Left lung (tissue), 10 donors: ENCODE data around the gene SCRT2. TPM values are rescaled to one million over a fixed set of nuclear protein-coding genes. Genes with fewer than 3 reads are reported as not detected.

Experiments
- ATAC-seq: fragments of 200-7000 bp; cut with Tn5 transposase; one replicate; pipeline ENCODE4 v1.9.1; 2020; ENCODE audit warnings: moderate library complexity
- DNase-seq, 4 donors: peaks; one replicate each; pipeline ENCODE4 v3.0.0-alpha.2; 2013 to 2020
- H3K27ac ChIP-seq, 2 donors: fragments of 200-600 bp; sonication (generic) in 1 of 2; one replicate each; pipeline versions ENCODE4 v1.5.0 to v1.8.0; 2020 to 2021
- H3K27me3 ChIP-seq, 2 donors: fragments of 200-600 bp; sonication (generic) in 1 of 2; one replicate each; pipeline versions ENCODE4 v1.5.0 to v1.8.0; 2020 to 2021
- H3K36me3 ChIP-seq, 2 donors: fragments of 200-600 bp; sonication (generic) in 1 of 2; one replicate each; pipeline versions ENCODE4 v1.5.0 to v1.8.0; 2020 to 2021
- H3K4me1 ChIP-seq, 2 donors: fragments of 200-600 bp; one replicate each; pipeline ENCODE4 v1.8.0; 2021
- H3K4me3 ChIP-seq, 2 donors: fragments of 200-600 bp; sonication (generic) in 1 of 2; one replicate each; pipeline versions ENCODE4 v1.5.0 to v1.8.0; 2020 to 2021; ENCODE audit warnings: mild to moderate bottlenecking in 1 of 2
- H3K9me3 ChIP-seq, 2 donors: fragments of 200-600 bp; sonication (generic) in 1 of 2; one replicate each; pipeline versions ENCODE4 v1.5.0 to v1.8.0; 2020 to 2021
- intact Hi-C, 2 donors: fragments of 100-400 bp; cut with DNase I; formaldehyde crosslinking; loops; one replicate each; pipeline versions ENCODE4 v1.11.2 to v1.14.2; 2022
- polyA plus RNA-seq, 6 donors: library from polyadenylated mRNA; unstranded; fragments of 120-200 nt; gene quantifications; one replicate each; pipeline ENCODE4 v1.2.1, GENCODE V29; 2013; ENCODE audit not compliant: insufficient read length in 6 of 6
- total RNA-seq, 2 donors: library from RNA; stranded (reverse); fragmentation: NEBNext Ultra II Directional; extraction: Animal tissue kit (Norgen Biotek cat#: 25700); gene quantifications; one replicate each; pipeline ENCODE4 v1.2.1, GENCODE V29; 2021
- TF ChIP-seq, protein P1 (sequence below), 2 donors: fragments of 200-600 bp; sonication (generic) in 1 of 2; IDR thresholded peaks; one replicate each; pipeline versions ENCODE4 v1.5.0 to v1.8.0; 2021; ENCODE audit warnings: antibody characterized with exemption in 2 of 2
- donor health status: DM: no; HTN: yes; CAD: no.
- donor health status: DM: no; HTN: no; CAD: no.

Gene SCRT2
- total and polyA plus RNA-seq, 8 donors: not detected

DNA sequence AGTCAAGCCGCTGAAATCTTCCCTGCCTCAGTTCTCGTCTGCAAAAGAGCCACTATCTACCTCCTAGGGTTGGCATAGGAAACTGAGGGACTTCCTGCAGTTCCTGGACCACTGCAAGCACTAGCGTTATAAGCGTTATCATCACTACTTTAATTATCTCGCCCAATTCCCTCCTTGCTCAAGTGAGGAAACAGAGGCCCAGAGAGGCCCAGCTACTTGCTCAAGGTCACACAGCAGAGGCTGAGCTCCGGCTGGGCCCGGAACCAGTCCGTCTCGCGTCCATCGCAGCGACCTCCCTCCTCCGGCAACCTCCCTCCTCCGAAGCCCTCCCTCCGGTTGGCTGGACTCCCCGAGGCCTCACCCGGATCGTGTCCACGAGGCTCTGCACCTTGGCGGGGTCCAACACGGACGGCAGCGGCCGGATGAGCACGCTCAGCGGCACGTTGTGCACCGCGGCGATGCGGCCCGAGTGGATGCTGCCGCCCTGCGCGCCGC, 22.9 kb downstream of the SCRT2 start:
- TF ChIP-seq, protein P1, sequence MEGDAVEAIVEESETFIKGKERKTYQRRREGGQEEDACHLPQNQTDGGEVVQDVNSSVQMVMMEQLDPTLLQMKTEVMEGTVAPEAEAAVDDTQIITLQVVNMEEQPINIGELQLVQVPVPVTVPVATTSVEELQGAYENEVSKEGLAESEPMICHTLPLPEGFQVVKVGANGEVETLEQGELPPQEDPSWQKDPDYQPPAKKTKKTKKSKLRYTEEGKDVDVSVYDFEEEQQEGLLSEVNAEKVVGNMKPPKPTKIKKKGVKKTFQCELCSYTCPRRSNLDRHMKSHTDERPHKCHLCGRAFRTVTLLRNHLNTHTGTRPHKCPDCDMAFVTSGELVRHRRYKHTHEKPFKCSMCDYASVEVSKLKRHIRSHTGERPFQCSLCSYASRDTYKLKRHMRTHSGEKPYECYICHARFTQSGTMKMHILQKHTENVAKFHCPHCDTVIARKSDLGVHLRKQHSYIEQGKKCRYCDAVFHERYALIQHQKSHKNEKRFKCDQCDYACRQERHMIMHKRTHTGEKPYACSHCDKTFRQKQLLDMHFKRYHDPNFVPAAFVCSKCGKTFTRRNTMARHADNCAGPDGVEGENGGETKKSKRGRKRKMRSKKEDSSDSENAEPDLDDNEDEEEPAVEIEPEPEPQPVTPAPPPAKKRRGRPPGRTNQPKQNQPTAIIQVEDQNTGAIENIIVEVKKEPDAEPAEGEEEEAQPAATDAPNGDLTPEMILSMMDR (IDR thresholded peaks at IDR 0.05): no peak
- Histone ChIP-seq H3K9me3 (no peaks in the 10 kb centered on the region), H3K27me3 (peaks cover 0 to 5% of the 10 kb centered on the region in 2 donors), H3K27ac (peak overlapping the region; percentile 57 to 87), H3K4me1 (peaks cover 13 to 26% of the 10 kb centered on the region in 2 donors), H3K36me3 (peaks cover 0 to 29% of the 10 kb centered on the region in 2 donors), H3K4me3 (peak overlapping the region; percentile 67 to 87)
- ATAC-seq (peak; percentile 2), DNase-seq (peak in 1 of 4 donors; percentile 51)
- intact Hi-C loops: no loop called here

DNA sequence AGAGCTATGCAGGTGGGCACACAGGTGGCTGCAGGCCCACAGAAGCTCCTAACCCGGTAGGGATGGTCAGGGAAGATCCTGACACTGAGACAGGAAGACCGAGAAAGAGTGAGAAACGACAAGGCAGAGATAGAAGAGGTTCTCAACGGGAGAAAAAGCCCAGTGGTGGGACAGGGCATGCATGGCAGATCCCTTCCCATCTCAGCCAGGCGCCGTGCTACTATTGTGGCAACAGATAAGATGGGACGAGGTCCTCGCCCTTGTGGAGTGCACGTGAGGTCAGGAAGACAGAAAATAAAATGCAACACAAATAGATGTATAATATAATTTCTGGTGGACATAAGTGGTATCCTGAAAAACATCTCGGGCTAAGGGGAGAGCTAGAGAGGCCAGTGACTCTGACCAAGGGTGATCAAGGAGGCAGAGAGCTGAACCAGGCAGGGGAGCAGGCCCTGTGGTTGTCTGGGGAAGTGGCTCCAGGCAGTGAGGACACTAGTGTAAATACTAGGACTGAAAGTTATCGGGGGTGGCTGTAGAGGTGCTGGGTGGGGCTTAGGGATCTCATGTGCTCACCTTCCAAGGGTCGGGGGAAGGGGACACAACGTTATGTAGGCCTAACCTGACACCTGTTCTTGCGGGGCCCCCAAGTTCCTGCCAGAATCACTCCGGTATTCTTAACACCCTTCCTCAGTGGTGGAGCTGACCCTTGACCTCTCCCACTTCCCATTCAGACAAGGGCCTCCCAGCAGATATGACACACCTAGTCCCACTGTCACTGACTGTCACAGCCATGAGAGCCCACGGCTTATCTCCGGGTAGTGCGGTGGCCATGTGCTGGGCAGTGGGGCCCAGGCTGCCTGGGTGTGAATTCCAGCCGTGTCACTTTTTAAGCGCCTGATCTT, 23.6 kb downstream of the SCRT2 start:
- Histone ChIP-seq H3K27me3 (no peaks in the 10 kb centered on the region), H3K4me1 (peaks cover 13 to 26% of the 10 kb centered on the region in 2 donors), H3K9me3 (no peaks in the 10 kb centered on the region), H3K27ac (peak overlapping the region; percentile 57 to 87), H3K36me3 (peaks cover 0 to 36% of the 10 kb centered on the region in 2 donors), H3K4me3 (peak overlapping the region; percentile 67 to 87)
- TF ChIP-seq, protein P1 (IDR thresholded peaks at IDR 0.05): no peak
- ATAC-seq (peak; percentile 3), DNase-seq (no peak)
- intact Hi-C loops: no loop called here

DNA sequence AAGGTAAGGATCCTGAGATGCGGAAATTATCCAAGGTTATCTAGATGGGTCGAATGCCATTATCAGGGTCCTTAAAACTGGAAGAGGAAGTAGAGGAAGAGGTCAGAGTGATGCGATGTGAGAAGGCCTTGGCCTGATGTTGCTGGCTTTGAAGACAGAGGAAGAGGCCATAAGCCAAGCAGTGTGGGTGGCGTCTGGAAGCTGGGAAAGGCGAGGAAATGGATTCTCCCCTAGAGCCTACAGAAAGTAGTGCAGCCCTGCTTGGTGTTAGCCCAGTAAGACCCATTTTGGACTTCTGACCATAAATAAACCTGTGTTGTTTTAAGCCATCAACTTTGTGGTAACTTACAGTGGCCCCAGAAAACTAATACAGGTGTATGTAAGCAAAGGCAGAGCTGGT, 24.6 kb downstream of the SCRT2 start:
- Histone ChIP-seq H3K27ac (no peak overlapping the region), H3K9me3 (no peaks in the 10 kb centered on the region), H3K27me3 (no peaks in the 10 kb centered on the region), H3K4me1 (peaks cover 13 to 28% of the 10 kb centered on the region in 2 donors), H3K36me3 (peaks cover 0 to 39% of the 10 kb centered on the region in 2 donors), H3K4me3 (no peak overlapping the region)
- DNase-seq: no peak
- ATAC-seq: no peak
- intact Hi-C loops: no loop called here
- TF ChIP-seq, protein P1 (IDR thresholded peaks at IDR 0.05): peak in 1 of 2 donors; percentile 8

DNA sequence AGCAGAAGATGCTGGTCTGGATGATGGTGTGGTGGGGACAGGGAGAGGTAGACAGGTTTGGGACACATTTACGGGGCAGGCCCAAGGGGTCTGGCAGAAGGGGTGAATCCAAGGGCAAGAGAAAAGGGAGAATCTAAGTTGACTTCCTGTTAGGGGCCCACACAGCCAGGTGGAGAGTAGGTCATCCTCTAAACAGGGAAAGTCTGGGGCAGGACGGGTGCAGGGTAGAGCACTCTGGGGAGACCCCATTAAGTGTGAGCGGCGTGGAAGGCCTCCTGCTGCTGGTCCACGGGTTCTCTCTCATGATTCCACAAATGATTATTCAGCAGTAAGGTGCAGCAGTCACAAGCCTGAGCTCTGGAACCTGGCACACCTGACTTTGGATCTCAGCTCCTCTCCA, 25.3 kb downstream of the SCRT2 start:
- peaks cover 0 to 39% of the 10 kb centered on the region in 2 donors for H3K36me3 ChIP-seq
- no peaks in the 10 kb centered on the region for H3K27me3 ChIP-seq
- H3K4me1 ChIP-seq: peaks cover 13 to 35% of the 10 kb centered on the region in 2 donors
- intact Hi-C loops: no loop called here
- TF ChIP-seq, protein P1 (IDR thresholded peaks at IDR 0.05): no peak
- no peak for ATAC-seq
- no peak overlapping the region for H3K4me3 ChIP-seq
- no peak overlapping the region for H3K27ac ChIP-seq
- no peak for DNase-seq
- no peaks in the 10 kb centered on the region for H3K9me3 ChIP-seq

DNA sequence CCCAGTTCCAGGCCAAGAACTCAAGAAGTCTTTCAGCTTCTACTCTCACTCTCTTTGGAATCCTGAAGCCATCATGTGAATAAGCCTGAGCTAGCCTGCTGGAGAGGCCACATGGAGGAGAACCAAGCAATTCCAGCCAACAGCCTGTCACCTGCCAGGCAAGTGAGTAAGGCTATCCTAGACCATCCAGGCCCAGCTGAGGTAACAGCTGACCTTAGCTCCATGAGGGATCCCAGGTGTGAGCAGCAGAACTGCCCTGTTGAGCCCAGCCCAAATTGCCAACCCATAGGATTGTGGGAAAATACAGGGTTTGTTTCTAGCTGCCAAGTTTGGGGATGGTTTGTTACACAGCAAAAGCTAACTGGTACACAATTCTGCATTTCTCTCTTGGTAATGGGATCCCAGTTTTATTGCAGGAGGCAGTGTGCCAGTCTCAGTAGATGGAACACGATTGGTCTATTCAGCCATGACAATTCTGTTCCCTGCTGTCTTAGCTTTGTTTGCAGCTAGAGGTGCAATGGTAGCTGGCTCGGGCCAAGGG, 28.1 kb downstream of the SCRT2 start:
- Histone ChIP-seq H3K36me3 (peaks cover 0 to 39% of the 10 kb centered on the region in 2 donors), H3K4me1 (peaks cover 5 to 29% of the 10 kb centered on the region in 2 donors), H3K4me3 (no peak overlapping the region), H3K27me3 (peaks cover 0 to 16% of the 10 kb centered on the region in 2 donors), H3K27ac (no peak overlapping the region), H3K9me3 (no peaks in the 10 kb centered on the region)
- DNase-seq (no peak), ATAC-seq (no peak)
- TF ChIP-seq, protein P1 (IDR thresholded peaks at IDR 0.05): no peak
- intact Hi-C loops: no loop called here
